Stimulated activated naive CD8-positive, alpha-beta T cell treated with anti-CD3 and anti-CD28 coated beads, Interleukin-15, amount 100 ng/mL, for 72 hours (primary cell): Measurements from ENCODE around the gene ETFA.
"Not testable (repeated sequence)": the region's sequence is repeated elsewhere in the genome, so short reads cannot be mapped to it uniquely, and the experiment has no call there.

Experiments
- ATAC-seq: fragments of 150-1000 bp; cut with Tn5 transposase; 2 replicates; pipeline ENCODE4 v1.10.0; 2021; ENCODE audit warnings: mild to moderate bottlenecking, moderate library complexity
- DNase-seq, 2 donors: peaks; one replicate each; pipeline ENCODE4 v3.0.0; 2021 to 2022
- H3K27ac Mint-ChIP-seq, 2 donors: one replicate each; pipeline ENCODE4 v1.8.0; 2022; ENCODE audit warnings: mild to moderate bottlenecking in 2 of 2, mixed read lengths in 2 of 2, moderate library complexity in 2 of 2
- H3K27me3 Mint-ChIP-seq: one replicate; pipeline ENCODE4 v1.8.0; 2022; ENCODE audit warnings: mixed read lengths
- H3K4me1 Mint-ChIP-seq: one replicate; pipeline ENCODE4 v1.8.0; 2022; ENCODE audit warnings: mild to moderate bottlenecking, mixed read lengths
- H3K4me3 Mint-ChIP-seq, 2 donors: one replicate each; pipeline ENCODE4 v1.8.0; 2022; ENCODE audit warnings: mild to moderate bottlenecking in 2 of 2, mixed read lengths in 2 of 2, moderate library complexity in 1 of 2
- H3K9me3 Mint-ChIP-seq, 2 donors: one replicate each; pipeline ENCODE4 v1.8.0; 2022; ENCODE audit warnings: mixed read lengths in 2 of 2

Gene ETFA

GRCh38 chr15:76313731-76314130 is 2.5 kb upstream of the ETFA start:
- H3K4me3 Mint-ChIP-seq, result no peak overlapping the region
- no peaks in the 10 kb centered on the region for H3K27me3 Mint-ChIP-seq
- no peaks in the 10 kb centered on the region for H3K9me3 Mint-ChIP-seq
- peaks cover 21% of the 10 kb centered on the region for H3K4me1 Mint-ChIP-seq
- DNase-seq (no peak), ATAC-seq (no peak)
- H3K27ac Mint-ChIP-seq, result no peak overlapping the region

GRCh38 chr15:76313175-76313567 is 1.9 kb upstream of the ETFA start:
- not testable (repeated sequence) for H3K4me3 Mint-ChIP-seq, ATAC-seq, H3K27me3 Mint-ChIP-seq, H3K27ac Mint-ChIP-seq, H3K9me3 Mint-ChIP-seq, DNase-seq
- peaks cover 27% of the 10 kb centered on the region for H3K4me1 Mint-ChIP-seq

GRCh38 chr15:76312540-76313174 is 1.4 kb upstream of the ETFA start:
- ATAC-seq, result no peak
- no peak for DNase-seq
- Mint-ChIP-seq H3K4me3 (peak overlapping the region; percentile 17 to 86), H3K27me3 (no peaks in the 10 kb centered on the region), H3K27ac (peak overlapping the region in 1 of 2 donors; percentile 53), H3K9me3 (no peaks in the 10 kb centered on the region), H3K4me1 (peaks cover 31% of the 10 kb centered on the region)

- Mint-ChIP-seq H3K27ac (peak overlapping the region; percentile 88 to 96), H3K4me3 (peak overlapping the region; percentile 86), H3K9me3 (no peaks in the 10 kb centered on the region), H3K4me1 (peaks cover 36% of the 10 kb centered on the region), H3K27me3 (no peaks in the 10 kb centered on the region)
- DNase-seq, result no peak
- ATAC-seq, result peak; percentile 31
These were observed 682 bp downstream of the ETFA start for GRCh38 chr15:76310475-76311099.

DNA sequence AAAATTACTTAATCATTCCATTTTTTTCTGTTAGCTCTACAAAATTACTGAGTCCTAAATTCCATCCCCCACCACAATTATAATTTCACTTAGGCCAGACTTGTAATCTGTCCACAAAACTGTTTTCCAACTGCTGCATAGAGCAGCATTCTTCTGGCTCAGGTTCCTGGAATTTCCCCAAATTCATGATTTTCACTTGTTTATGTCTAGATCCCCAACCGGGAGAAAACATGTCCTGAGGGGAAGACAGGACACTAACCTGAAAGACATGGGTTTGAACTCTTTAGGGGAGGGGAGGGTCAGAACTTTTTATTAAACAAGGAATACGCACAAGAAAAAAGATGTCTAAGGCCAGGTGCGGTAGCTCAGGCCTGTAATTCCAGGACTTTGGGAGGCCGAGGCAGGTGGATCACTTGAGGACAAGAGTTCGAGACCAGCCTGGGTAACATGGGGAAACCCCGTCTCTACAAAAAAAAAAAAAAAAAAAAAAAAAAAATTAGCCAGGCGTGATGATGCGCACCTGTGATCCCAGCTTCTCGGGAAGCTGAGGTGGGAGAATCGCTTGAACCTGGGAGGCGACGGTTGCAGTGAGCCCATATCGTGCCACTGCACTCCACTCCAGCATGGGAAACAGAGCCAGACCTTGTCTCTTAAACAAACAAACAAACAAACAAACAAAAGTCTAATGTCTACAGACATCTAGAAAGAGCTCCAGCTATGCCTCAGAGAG is 1.5 kb downstream of the ETFA start:
- no peak for ATAC-seq
- DNase-seq, result no peak
- peaks cover 0 to 3% of the 10 kb centered on the region in 2 donors for H3K9me3 Mint-ChIP-seq
- H3K27me3 Mint-ChIP-seq, result no peaks in the 10 kb centered on the region
- peaks cover 36% of the 10 kb centered on the region for H3K4me1 Mint-ChIP-seq
- peak overlapping the region; percentile 86 for H3K4me3 Mint-ChIP-seq
- H3K27ac Mint-ChIP-seq, result peak overlapping the region; percentile 71 to 88

DNA sequence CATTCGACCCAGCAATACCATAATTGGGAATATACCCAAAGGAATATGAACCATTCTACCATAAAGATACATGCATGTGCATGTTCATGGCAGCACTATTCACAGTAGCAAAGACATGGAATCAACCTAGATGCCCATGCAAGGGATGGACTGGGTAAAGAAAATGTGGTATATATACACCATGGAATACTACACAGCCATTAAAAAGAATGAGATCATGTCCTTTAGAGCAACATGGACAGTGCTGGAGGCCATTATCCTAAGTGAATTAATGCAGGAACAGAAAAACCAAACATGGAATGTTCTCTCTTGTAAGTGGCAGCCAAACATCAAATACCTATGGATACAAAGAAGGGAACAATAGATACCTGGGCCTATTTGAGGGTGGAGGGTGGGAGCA is 7.4 kb downstream of the ETFA start:
- Mint-ChIP-seq H3K4me3 (no peak overlapping the region), H3K27me3 (no peaks in the 10 kb centered on the region), H3K27ac (no peak overlapping the region), H3K4me1 (peaks cover 16% of the 10 kb centered on the region), H3K9me3 (peaks cover 0 to 3% of the 10 kb centered on the region in 2 donors)
- ATAC-seq (no peak), DNase-seq (no peak)

GRCh38 chr15:76299786-76300185 is 11.5 kb downstream of the ETFA start:
- ATAC-seq (no peak), DNase-seq (no peak)
- H3K9me3 Mint-ChIP-seq, result no peaks in the 10 kb centered on the region
- H3K27ac Mint-ChIP-seq, result no peak overlapping the region
- no peak overlapping the region for H3K4me3 Mint-ChIP-seq
- H3K27me3 Mint-ChIP-seq, result no peaks in the 10 kb centered on the region
- peaks cover 8% of the 10 kb centered on the region for H3K4me1 Mint-ChIP-seq

- Mint-ChIP-seq H3K4me3 (no peak overlapping the region), H3K27ac (no peak overlapping the region), H3K9me3 (no peaks in the 10 kb centered on the region), H3K27me3 (no peaks in the 10 kb centered on the region), H3K4me1 (peaks cover 15% of the 10 kb centered on the region)
- DNase-seq (no peak), ATAC-seq (no peak)
These were observed 12.3 kb downstream of the ETFA start for GRCh38 chr15:76298986-76299385.

DNA sequence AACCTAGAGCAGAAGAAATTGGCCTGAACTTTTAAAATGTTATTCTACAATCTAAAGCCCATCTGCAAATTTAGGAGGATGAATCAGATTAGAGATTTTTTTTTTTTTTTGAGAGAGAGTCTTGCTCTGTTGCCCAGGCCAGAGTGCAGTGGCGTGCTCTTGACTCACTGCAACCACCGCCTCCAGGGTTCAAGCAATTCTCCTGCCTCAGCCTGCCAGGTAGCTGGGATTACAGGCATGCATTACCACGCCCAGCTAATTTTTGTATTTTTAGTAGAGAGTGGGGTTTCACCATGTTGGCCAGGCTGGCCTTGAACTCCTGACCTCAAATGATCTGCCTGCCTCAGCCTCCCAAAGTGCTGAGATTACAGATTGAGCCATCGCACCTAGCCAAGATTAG is 13.3 kb downstream of the ETFA start:
- not testable (repeated sequence) for H3K27ac Mint-ChIP-seq, H3K4me3 Mint-ChIP-seq, H3K27me3 Mint-ChIP-seq, H3K9me3 Mint-ChIP-seq, DNase-seq, ATAC-seq
- H3K4me1 Mint-ChIP-seq, result peaks cover 24% of the 10 kb centered on the region

DNA sequence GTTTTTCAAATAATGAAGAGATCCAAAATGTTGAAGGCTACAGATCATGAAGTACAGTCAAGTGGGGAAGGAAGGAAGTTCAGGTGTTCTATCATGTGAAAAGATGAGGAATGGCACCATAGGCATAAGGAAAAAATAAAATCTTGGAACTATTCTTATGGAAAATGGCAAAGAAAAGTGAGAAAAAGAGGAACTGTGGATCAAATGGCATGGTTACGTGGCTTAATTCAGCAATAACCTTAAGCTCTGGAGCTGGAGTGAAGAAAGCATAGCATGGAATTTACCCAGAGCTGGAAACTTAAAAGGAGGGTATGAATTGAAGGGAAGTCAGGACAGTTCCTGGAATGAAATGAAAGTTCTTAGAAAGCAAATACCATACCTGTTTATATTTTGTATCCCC is 14.4 kb downstream of the ETFA start:
- no peaks in the 10 kb centered on the region for H3K9me3 Mint-ChIP-seq
- H3K27ac Mint-ChIP-seq, result no peak overlapping the region
- ATAC-seq, result no peak
- no peaks in the 10 kb centered on the region for H3K27me3 Mint-ChIP-seq
- no peak overlapping the region for H3K4me3 Mint-ChIP-seq
- H3K4me1 Mint-ChIP-seq, result peaks cover 26% of the 10 kb centered on the region
- DNase-seq, result no peak

GRCh38 chr15:76294463-76294862 is 16.8 kb downstream of the ETFA start:
- not testable (repeated sequence) for DNase-seq, H3K27ac Mint-ChIP-seq, H3K27me3 Mint-ChIP-seq, H3K4me3 Mint-ChIP-seq, ATAC-seq, H3K9me3 Mint-ChIP-seq
- peaks cover 30% of the 10 kb centered on the region for H3K4me1 Mint-ChIP-seq

DNA sequence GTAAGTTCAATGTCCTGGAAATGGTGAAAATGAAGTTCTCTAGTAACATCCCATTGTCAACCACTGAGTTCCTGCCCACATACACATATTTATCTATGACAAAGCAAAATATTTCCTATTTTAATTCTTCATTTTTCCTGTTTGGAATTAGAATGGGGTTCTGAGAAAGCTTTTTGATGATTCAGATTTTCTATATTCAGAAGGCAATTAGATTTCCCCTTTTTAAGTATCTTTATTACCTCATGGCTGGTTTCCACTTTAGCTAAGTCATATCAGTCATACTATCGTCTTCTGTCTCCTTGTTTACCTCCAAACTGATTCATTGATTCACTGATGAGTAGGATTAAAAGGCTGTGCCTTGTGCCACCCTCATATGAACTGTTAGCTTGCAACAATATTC is 17.9 kb downstream of the ETFA start:
- ATAC-seq, result peak; percentile 80
- Mint-ChIP-seq H3K27ac (peak overlapping the region in 1 of 2 donors; percentile 14), H3K4me1 (peaks cover 30% of the 10 kb centered on the region), H3K9me3 (no peaks in the 10 kb centered on the region), H3K4me3 (no peak overlapping the region), H3K27me3 (no peaks in the 10 kb centered on the region)
- DNase-seq, result no peak

- DNase-seq, result no peak
- no peak overlapping the region for H3K4me3 Mint-ChIP-seq
- H3K27me3 Mint-ChIP-seq, result no peaks in the 10 kb centered on the region
- no peak for ATAC-seq
- H3K27ac Mint-ChIP-seq, result no peak overlapping the region
- H3K9me3 Mint-ChIP-seq, result no peaks in the 10 kb centered on the region
- peaks cover 34% of the 10 kb centered on the region for H3K4me1 Mint-ChIP-seq
These were observed 21.7 kb downstream of the ETFA start for GRCh38 chr15:76289582-76289981.

GRCh38 chr15:76286271-76286879 is 24.9 kb downstream of the ETFA start:
- DNase-seq (no peak), ATAC-seq (peak; percentile 92)
- H3K4me1 Mint-ChIP-seq, result peaks cover 23% of the 10 kb centered on the region
- peak overlapping the region; percentile 53 to 77 for H3K4me3 Mint-ChIP-seq
- H3K9me3 Mint-ChIP-seq, result no peaks in the 10 kb centered on the region
- H3K27ac Mint-ChIP-seq, result peak overlapping the region in 1 of 2 donors; percentile 80
- no peaks in the 10 kb centered on the region for H3K27me3 Mint-ChIP-seq

- DNase-seq (no peak), ATAC-seq (no peak)
- H3K27me3 Mint-ChIP-seq, result no peaks in the 10 kb centered on the region
- H3K4me3 Mint-ChIP-seq, result no peak overlapping the region
- H3K9me3 Mint-ChIP-seq, result no peaks in the 10 kb centered on the region
- H3K27ac Mint-ChIP-seq, result no peak overlapping the region
- H3K4me1 Mint-ChIP-seq, result peaks cover 23% of the 10 kb centered on the region
These were observed 25.9 kb downstream of the ETFA start for GRCh38 chr15:76285241-76285825.
